Measurements from ENCODE around the gene CMPK1. TPM values are rescaled to one million over a fixed set of nuclear protein-coding genes. Genes with fewer than 3 reads are reported as not detected.

CMPK1 gene
- total RNA-seq, 1 experiment from 2014 or later = 119 TPM

- BruUV-seq (replicated peaks) = no TSS peak
- TF ChIP-seq CTCF (conservative IDR thresholded peaks at IDR 0.05) (no peak), EZH2 (IDR thresholded peaks at IDR 0.05; ENCODE audit: low read depth) (no peak)
- intact Hi-C loops (cut with micrococcal nuclease; ENCODE audit: unreplicated experiment) = no loop called here
- Histone ChIP-seq H3K4me1 (replicated peaks; ENCODE audit: insufficient read depth) (no peaks in the 10 kb centered on the region), H3K9me3 (ENCODE audit: insufficient read depth, low read depth) (no peaks in the 10 kb centered on the region), H3K36me3 (ENCODE audit: low read depth) (no peaks in the 10 kb centered on the region), H3K27ac (no peak overlapping the region), H3K4me3 (no peak overlapping the region), H3K79me2 (ENCODE audit: low read depth) (no peaks in the 10 kb centered on the region), H3K4me2 (no peak overlapping the region), H3K9me2 (ENCODE audit: insufficient read depth) (no peaks in the 10 kb centered on the region), H3K27me3 (ENCODE audit: insufficient read depth, low read depth) (no peaks in the 10 kb centered on the region), H2AFZ (no peak overlapping the region), H3F3A (ENCODE audit: insufficient read depth, low read depth) (no peaks in the 10 kb centered on the region), H4K20me1 (ENCODE audit: insufficient read depth) (no peaks in the 10 kb centered on the region)
- peak; percentile 42 to 53 for DNase-seq
- ChIA-PET CTCF (no interaction called here), POLR2A (ENCODE audit: unreplicated experiment) (no interaction called here)
Observed at GRCh38 chr1:47409311-47410067, 75.9 kb downstream of the CMPK1 start.

GRCh38 chr1:47410068-47410455 lies 76.5 kb downstream of the CMPK1 start:
- POLR2A ChIA-PET (ENCODE audit: unreplicated experiment) = no interaction called here
- no peaks in the 10 kb centered on the region for H3K36me3 ChIP-seq (ENCODE audit: low read depth)
- no peak overlapping the region for H3K4me2 ChIP-seq
- TF ChIP-seq CTCF (conservative IDR thresholded peaks at IDR 0.05) (no peak), EZH2 (IDR thresholded peaks at IDR 0.05; ENCODE audit: low read depth) (no peak)
- no peak overlapping the region for H3K4me3 ChIP-seq
- H3F3A ChIP-seq (ENCODE audit: insufficient read depth, low read depth) = no peaks in the 10 kb centered on the region
- no peaks in the 10 kb centered on the region for H3K9me2 ChIP-seq (ENCODE audit: insufficient read depth)
- no peak for DNase-seq
- no TSS peak for BruUV-seq (replicated peaks)
- no peaks in the 10 kb centered on the region for H4K20me1 ChIP-seq (ENCODE audit: insufficient read depth)
- no peaks in the 10 kb centered on the region for H3K79me2 ChIP-seq (ENCODE audit: low read depth)
- H3K27me3 ChIP-seq (ENCODE audit: insufficient read depth, low read depth) = no peaks in the 10 kb centered on the region
- no peaks in the 10 kb centered on the region for H3K4me1 ChIP-seq (replicated peaks; ENCODE audit: insufficient read depth)
- CTCF ChIA-PET = no interaction called here
- no peak overlapping the region for H2AFZ ChIP-seq
- no peak overlapping the region for H3K27ac ChIP-seq
- intact Hi-C loops (cut with micrococcal nuclease; ENCODE audit: unreplicated experiment) = no loop called here
- no peaks in the 10 kb centered on the region for H3K9me3 ChIP-seq (ENCODE audit: insufficient read depth, low read depth)

- no peaks in the 10 kb centered on the region for H3K4me1 ChIP-seq (replicated peaks; ENCODE audit: insufficient read depth)
- intact Hi-C loops (cut with micrococcal nuclease; ENCODE audit: unreplicated experiment) = no loop called here
- BruUV-seq (replicated peaks) = no TSS peak
- H3K4me3 ChIP-seq = no peak overlapping the region
- no peak overlapping the region for H2AFZ ChIP-seq
- ChIA-PET POLR2A (ENCODE audit: unreplicated experiment) (no interaction called here), CTCF (no interaction called here)
- H4K20me1 ChIP-seq (ENCODE audit: insufficient read depth) = no peaks in the 10 kb centered on the region
- no peaks in the 10 kb centered on the region for H3K9me3 ChIP-seq (ENCODE audit: insufficient read depth, low read depth)
- H3K27me3 ChIP-seq (ENCODE audit: insufficient read depth, low read depth) = no peaks in the 10 kb centered on the region
- no peaks in the 10 kb centered on the region for H3K36me3 ChIP-seq (ENCODE audit: low read depth)
- DNase-seq = no peak
- no peaks in the 10 kb centered on the region for H3K9me2 ChIP-seq (ENCODE audit: insufficient read depth)
- no peaks in the 10 kb centered on the region for H3K79me2 ChIP-seq (ENCODE audit: low read depth)
- TF ChIP-seq CTCF (conservative IDR thresholded peaks at IDR 0.05) (no peak), EZH2 (IDR thresholded peaks at IDR 0.05; ENCODE audit: low read depth) (no peak)
- no peak overlapping the region for H3K27ac ChIP-seq
- H3K4me2 ChIP-seq = no peak overlapping the region
- no peaks in the 10 kb centered on the region for H3F3A ChIP-seq (ENCODE audit: insufficient read depth, low read depth)
Observed at GRCh38 chr1:47411436-47411835, 77.8 kb downstream of the CMPK1 start.

All from PC-9 (cell line).